ENCODE results near the gene JAK2. TPM values are rescaled to one million over a fixed set of nuclear protein-coding genes. Genes with fewer than 3 reads are reported as not detected.
"Not testable (repeated sequence)": the region's sequence is repeated elsewhere in the genome, so short reads cannot be mapped to it uniquely, and the experiment has no call there.

The JAK2 gene
- total RNA-seq (2014; rRNA removed; shearing (Covaris generic)), result 2.8 and 4.8 TPM in 2 replicates

DNA sequence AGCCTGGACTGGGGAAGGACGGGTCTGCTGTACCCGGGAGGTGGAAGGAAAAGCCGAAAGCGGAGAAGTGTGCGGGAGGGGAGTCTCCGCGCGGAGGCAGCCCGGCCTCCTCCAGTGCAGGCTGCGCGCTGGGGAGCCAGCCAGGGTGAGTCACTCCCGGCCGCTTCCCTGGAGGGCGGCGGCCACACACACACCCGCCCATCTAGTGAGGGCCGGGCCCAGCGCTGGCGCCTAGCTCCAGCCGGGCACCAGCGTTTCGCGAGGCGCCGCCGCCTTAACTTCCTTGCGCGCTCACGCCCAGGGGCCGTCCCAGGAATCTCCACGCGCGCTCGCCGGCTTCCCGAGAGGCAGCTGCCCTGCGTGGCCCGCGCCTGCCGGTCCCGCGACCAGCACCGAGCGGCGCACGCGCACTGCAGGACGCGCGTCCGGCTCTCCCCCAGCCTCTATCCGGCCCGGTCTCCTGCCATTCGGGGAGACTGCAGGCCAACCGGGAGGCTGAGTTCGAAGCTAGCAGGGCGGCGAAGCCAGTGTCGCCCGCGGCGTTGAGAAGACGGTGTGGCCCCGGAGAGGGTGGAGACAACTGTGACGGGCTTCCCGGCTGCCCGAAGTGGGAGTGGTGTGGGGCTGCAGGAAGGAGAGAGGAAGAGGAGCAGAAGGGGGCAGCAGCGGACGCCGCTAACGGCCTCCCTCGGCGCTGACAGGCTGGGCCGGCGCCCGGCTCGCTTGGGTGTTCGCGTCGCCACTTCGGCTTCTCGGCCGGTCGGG, at the start of gene JAK2:
Gene JAK2 (plus strand): TSS at position 652 of the 765 bp plus-strand sequence. CDS start 36,716 bp downstream, outside the sequence.
- peak; percentile 83 for DNase-seq
- Histone ChIP-seq H3K4me3 (ENCODE audit: insufficient read depth, low read depth, low read length) (peak within 1 kb of the TSS; percentile 75), H3K36me3 (replicated peaks; ENCODE audit: control insufficient read depth, insufficient read depth, low read length) (no peaks in the 10 kb centered on the region), H3K27me3 (ENCODE audit: control insufficient read depth, insufficient read depth, low read length) (0 out of 2 replicates have a peak, but pooled peaks cover 1% of the 10 kb centered on the region)

DNA sequence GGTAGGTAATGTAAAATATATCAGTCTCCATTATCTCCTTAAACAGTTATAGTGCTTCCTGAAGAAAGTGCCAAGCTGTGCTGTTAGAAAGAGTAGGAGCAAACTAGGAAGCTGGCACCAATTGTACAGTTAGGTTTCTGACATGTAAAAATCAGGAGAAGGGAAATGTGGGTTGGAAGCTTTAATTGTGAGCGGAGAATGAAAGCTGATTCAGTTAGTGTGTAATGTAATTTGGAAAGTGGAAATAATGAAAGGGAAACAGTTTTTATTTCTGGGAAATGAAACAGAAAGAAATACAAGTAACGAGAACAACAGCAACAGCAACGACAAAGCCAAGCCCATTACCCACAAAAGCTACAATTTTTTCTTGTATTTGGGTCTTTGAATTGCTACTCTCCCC, 48.8 kb upstream of the JAK2 start:
- Histone ChIP-seq H3K27me3 (ENCODE audit: control insufficient read depth, insufficient read depth, low read length) (no peaks in the 10 kb centered on the region), H3K4me3 (ENCODE audit: insufficient read depth, low read depth, low read length) (no peak overlapping the region), H3K36me3 (replicated peaks; ENCODE audit: control insufficient read depth, insufficient read depth, low read length) (no peaks in the 10 kb centered on the region)
- DNase-seq, result no peak

DNA sequence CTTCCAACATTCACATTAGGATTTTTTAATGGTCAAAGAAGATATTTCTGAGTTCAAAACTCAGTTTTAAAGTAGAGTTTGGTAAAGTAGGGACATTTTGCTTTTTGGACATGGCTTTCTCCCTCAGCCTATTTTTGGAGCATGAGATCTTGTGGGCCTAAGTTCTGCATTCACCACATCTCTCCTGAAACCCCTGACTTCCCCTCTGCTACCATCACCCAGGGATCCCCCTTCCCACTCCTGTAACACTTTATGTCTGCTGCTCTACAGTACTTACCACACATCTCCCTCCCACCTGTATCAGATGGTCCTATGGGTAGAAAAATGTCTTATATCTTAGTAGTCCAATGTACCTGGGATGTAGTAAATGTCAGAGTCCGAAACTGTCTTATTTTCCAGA, 48.2 kb upstream of the JAK2 start:
- H3K4me3 ChIP-seq (ENCODE audit: insufficient read depth, low read depth, low read length), result no peak overlapping the region
- DNase-seq, result no peak
- H3K27me3 ChIP-seq (ENCODE audit: control insufficient read depth, insufficient read depth, low read length), result no peaks in the 10 kb centered on the region
- no peaks in the 10 kb centered on the region for H3K36me3 ChIP-seq (replicated peaks; ENCODE audit: control insufficient read depth, insufficient read depth, low read length)

DNA sequence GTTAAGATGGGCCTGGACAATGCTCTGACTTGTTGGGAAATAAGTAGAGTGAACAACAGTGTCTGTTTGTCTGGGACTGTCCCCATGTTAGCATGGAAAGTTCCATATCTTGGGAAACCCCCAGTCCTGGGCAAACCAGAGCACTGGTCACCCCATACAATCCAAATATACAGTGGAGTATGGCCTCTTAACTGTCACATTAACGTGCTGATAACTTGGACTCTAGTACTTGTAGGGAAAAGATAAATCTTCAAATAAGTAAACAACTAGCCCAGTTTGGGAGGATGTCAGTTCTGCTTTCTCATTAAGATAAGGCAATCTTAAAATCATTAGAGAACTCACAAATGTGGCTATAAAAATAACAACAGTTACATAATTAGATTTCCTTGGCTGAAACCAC, 47.6 kb upstream of the JAK2 start:
- no peak for DNase-seq
- no peak overlapping the region for H3K4me3 ChIP-seq (ENCODE audit: insufficient read depth, low read depth, low read length)
- no peaks in the 10 kb centered on the region for H3K36me3 ChIP-seq (replicated peaks; ENCODE audit: control insufficient read depth, insufficient read depth, low read length)
- H3K27me3 ChIP-seq (ENCODE audit: control insufficient read depth, insufficient read depth, low read length), result no peaks in the 10 kb centered on the region

DNA sequence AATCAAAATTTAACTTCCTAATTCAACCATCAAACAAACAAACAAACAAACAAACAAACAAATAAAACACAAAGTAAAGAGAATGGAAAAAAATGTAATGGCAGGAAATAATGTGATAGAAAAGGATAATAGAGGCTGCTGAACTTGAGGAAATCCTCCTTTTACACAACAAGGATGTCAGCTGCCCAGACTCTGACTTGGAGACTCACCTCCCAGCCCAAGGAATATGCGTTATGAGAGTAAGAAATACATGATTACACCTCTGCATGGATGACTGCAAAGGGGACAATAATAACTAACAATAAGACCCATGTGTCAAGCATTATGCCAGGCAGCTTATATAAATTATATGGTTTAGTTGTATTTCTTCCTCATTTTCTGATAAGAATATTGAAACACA, 46.6 kb upstream of the JAK2 start:
- Histone ChIP-seq H3K4me3 (ENCODE audit: insufficient read depth, low read depth, low read length) (no peak overlapping the region), H3K36me3 (replicated peaks; ENCODE audit: control insufficient read depth, insufficient read depth, low read length) (no peaks in the 10 kb centered on the region), H3K27me3 (ENCODE audit: control insufficient read depth, insufficient read depth, low read length) (no peaks in the 10 kb centered on the region)
- no peak for DNase-seq

DNA sequence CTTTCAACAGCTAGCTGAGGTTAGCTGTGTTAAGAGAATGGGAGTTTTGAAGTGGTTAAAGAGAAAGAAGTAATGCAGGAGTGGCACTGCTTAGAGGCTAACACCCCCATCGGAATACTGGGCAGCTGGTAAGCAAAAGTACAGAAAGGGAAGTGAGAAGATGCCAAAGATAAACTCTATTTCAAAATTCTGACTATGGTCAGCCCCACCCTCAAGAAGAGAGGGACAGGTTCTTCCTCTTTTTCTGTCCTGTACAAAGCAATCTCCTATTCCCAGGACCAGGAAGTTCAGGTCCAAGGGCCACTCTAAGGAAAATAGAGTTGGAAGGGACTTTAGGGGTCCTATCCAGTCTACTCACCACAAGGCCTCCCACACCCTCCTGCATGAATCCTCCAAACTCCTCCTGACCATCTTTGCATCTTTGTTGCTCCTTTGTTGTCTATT, 45.9 kb upstream of the JAK2 start:
- Histone ChIP-seq H3K36me3 (replicated peaks; ENCODE audit: control insufficient read depth, insufficient read depth, low read length) (no peaks in the 10 kb centered on the region), H3K27me3 (ENCODE audit: control insufficient read depth, insufficient read depth, low read length) (no peaks in the 10 kb centered on the region), H3K4me3 (ENCODE audit: insufficient read depth, low read depth, low read length) (no peak overlapping the region)
- no peak for DNase-seq

DNA sequence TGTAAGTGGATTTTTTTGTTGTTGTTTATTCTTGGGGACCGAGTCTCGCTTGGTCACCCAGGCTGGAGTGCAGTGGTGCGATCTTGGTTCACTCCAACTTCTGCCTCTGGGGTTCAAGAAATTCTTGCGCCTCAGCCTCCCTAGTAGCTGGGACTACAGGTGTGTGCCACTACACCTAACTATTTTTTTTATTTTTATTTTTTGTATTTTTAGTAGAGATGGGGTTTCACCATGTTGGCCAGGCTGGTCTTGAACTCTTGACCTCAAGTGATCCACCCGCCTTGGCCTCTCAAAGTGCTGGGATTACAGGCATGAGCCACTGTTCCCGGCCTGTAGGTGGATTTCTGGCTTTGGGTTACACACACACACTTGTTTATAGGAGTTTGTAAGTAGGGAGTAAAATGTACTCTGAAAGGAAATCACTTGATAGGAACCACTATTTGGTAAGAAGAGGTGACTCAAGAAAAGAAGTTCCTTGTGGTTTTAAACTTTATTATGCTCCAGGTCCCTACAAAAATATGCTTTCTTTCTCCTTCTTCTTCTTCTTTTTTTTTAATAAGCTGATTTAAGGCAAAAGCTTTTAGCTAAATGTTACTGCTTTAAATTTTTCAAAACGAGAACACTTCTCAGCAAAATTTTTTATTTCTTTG, 42.9 kb upstream of the JAK2 start:
- H3K36me3 ChIP-seq (replicated peaks; ENCODE audit: control insufficient read depth, insufficient read depth, low read length); H3K27me3 ChIP-seq (ENCODE audit: control insufficient read depth, insufficient read depth, low read length); H3K4me3 ChIP-seq (ENCODE audit: insufficient read depth, low read depth, low read length); DNase-seq: not testable (repeated sequence)

DNA sequence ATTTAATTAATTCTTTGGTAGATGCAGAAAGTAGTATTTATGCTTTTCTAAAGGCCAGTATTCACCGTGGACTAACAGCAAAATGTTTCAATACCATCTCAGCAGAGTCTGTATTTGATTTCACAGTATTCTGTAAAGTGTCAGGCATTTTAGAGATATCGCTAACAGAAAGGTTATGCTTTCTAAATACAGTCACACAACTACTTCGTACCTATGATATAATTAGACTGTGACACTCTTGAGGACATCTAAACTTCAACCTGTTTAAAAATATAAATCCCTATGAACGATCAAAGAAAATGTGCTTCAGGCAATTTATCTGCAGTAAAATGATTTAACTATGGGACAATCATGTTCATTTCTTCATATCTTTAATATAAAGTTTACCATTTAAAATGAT, 41.7 kb upstream of the JAK2 start:
- H3K4me3 ChIP-seq (ENCODE audit: insufficient read depth, low read depth, low read length), result no peak overlapping the region
- DNase-seq, result no peak
- no peaks in the 10 kb centered on the region for H3K36me3 ChIP-seq (replicated peaks; ENCODE audit: control insufficient read depth, insufficient read depth, low read length)
- H3K27me3 ChIP-seq (ENCODE audit: control insufficient read depth, insufficient read depth, low read length), result no peaks in the 10 kb centered on the region

DNA sequence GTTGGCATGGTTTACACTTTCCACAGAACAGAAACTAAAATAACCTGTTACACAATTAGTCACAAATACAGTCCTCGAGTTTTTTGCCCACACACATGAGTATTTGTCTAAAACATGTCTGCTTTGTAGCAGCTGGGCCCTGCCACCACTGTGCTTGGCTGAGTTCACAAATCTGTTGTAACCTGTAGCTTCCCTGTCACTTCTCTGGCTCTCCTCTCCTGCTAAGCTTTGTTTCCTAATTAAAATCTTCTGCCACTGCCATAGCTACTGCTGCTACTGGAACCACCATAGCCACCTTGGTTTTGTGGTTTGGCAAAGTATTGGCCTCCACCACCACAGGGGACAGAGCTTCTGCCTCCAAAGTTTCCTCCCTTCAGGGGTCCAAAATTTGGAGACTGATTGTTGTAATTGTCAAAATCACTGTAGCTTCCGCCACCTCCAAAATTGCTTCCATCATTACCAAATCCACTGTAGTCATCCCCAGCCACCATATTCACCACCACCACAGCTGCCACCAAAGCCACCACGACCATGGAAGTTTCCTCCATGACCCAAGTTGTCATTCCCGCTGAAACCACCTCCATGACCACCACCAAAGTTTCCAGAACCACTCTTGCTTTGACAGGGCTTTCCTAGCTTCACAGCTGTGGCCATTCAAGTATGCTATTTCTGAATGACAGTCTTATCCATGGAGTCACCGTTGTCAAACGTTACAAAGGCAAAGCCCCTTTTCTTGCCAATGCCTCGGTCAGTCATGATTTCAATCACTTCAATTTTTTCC, 40.5 kb upstream of the JAK2 start:
- not testable (repeated sequence) for H3K27me3 ChIP-seq (ENCODE audit: control insufficient read depth, insufficient read depth, low read length); DNase-seq; H3K4me3 ChIP-seq (ENCODE audit: insufficient read depth, low read depth, low read length); H3K36me3 ChIP-seq (replicated peaks; ENCODE audit: control insufficient read depth, insufficient read depth, low read length)

DNA sequence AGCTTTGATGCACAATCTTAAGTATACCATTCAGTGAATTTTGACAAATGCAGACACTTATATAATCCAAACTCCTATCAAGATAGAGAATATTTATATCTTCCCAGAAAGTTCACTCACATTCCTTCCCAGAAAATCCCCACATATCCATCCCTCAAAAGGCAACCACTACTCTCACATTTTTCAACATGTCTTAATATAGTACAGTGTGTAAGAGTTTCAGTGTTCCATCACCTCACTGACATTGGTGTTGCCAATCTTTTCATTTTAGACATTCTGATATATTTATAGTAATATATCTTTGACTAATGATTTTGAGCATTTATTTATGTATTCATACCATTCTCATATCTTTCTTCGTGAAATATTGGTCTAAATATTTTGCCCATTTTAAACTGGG, 38.1 kb upstream of the JAK2 start:
- Histone ChIP-seq H3K27me3 (ENCODE audit: control insufficient read depth, insufficient read depth, low read length) (no peaks in the 10 kb centered on the region), H3K4me3 (ENCODE audit: insufficient read depth, low read depth, low read length) (no peak overlapping the region), H3K36me3 (replicated peaks; ENCODE audit: control insufficient read depth, insufficient read depth, low read length) (no peaks in the 10 kb centered on the region)
- no peak for DNase-seq

DNA sequence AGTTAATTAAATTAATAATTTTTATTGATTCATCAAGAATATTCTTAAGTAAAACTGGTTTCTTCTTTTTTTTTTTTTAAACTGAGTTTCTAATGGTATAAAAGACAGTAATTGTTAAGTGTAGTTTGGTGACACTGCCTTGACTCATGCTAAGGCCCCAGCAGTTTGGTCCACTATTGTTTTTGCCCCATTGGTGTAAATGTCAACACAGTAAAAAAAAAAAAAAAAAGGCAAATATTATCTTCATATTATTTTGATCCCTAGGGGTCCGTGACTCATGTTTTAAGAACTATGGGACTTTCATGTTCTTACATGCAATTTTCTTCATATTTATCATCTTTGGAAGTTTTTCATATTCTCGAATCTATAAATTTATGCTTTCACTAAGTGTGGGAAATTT, 29.2 kb upstream of the JAK2 start:
- Histone ChIP-seq H3K36me3 (replicated peaks; ENCODE audit: control insufficient read depth, insufficient read depth, low read length) (no peaks in the 10 kb centered on the region), H3K27me3 (ENCODE audit: control insufficient read depth, insufficient read depth, low read length) (no peaks in the 10 kb centered on the region)
- no peak for DNase-seq

DNA sequence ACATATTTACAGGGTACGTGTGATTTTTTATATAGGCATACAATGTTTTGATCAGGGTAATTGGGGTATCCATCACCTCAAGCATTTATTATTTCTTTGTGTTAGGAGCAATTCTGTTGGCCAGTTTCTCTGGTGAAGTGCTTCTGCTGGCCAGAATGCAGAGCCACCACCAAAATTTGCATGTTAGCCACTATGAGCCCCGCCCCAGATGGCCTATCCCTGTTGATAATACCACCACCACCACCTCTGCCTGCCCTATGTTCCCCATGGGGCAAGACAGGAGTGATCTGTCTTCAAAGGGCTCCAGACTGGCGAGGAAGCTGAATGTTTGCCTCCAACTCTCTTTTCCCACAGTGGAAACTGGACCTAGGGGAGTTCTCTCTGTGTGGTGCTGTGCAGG, 26.0 kb upstream of the JAK2 start:
- Histone ChIP-seq H3K27me3 (ENCODE audit: control insufficient read depth, insufficient read depth, low read length) (no peaks in the 10 kb centered on the region), H3K36me3 (replicated peaks; ENCODE audit: control insufficient read depth, insufficient read depth, low read length) (no peaks in the 10 kb centered on the region), H3K4me3 (ENCODE audit: insufficient read depth, low read depth, low read length) (no peak overlapping the region)
- no peak for DNase-seq

More for the DNA sequence above, 29.2 kb upstream of the JAK2 start:
- H3K4me3 ChIP-seq (ENCODE audit: insufficient read depth, low read depth, low read length), result no peak overlapping the region

DNA sequence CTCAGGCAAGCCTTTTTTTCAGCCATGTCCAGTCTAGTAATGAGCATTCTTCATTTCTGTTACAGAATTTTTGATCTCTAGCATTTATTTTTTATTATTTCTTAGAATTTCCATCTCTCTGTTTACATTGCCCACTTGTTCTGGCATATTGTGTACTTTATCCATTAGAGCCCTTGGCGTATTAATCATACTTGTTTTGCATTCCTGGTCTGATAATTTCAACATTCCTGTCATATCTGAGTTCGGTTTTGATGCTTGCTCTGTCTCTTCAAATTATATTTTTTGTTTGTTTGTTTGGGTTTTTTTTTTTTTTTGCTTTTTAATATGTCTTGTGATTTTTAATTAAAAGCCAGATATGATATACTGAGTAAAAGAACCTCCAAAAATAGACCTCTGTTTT, 23.0 kb upstream of the JAK2 start:
- no peak overlapping the region for H3K4me3 ChIP-seq (ENCODE audit: insufficient read depth, low read depth, low read length)
- no peaks in the 10 kb centered on the region for H3K27me3 ChIP-seq (ENCODE audit: control insufficient read depth, insufficient read depth, low read length)
- no peaks in the 10 kb centered on the region for H3K36me3 ChIP-seq (replicated peaks; ENCODE audit: control insufficient read depth, insufficient read depth, low read length)
- DNase-seq, result no peak

DNA sequence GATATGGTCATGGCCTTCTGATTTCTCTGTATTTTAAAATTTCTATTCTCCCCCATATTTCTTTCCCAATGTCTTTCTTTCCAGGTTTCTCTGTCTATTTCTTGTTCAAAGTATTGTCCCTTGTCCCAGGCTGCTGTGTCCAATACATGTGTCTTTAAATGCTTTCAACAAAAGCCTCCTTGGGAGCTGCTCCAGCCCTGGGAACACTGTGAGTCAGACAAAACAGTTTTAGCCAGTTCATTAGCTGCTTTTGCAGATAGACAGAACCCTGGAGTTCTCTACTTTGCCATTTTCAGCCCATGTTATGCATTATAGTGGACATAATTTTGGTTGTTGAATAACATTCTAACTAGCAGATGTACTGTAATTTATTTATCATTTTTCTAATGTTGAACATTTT, 20.5 kb upstream of the JAK2 start:
- no peak for DNase-seq
- Histone ChIP-seq H3K27me3 (ENCODE audit: control insufficient read depth, insufficient read depth, low read length) (no peaks in the 10 kb centered on the region), H3K4me3 (ENCODE audit: insufficient read depth, low read depth, low read length) (no peak overlapping the region), H3K36me3 (replicated peaks; ENCODE audit: control insufficient read depth, insufficient read depth, low read length) (no peaks in the 10 kb centered on the region)

Measured in H7 (cell line).